GM12878 (cell line): ENCODE data around the gene HSD17B2. TPM values are rescaled to one million over a fixed set of nuclear protein-coding genes. Genes with fewer than 3 reads are reported as not detected.

Source experiments
- ATAC-seq: fragments of 200-7000 bp; cut with Tn5 transposase; 3 replicates; pipeline ENCODE4 v1.9.1; 2020; ENCODE audit warnings: mild to moderate bottlenecking, moderate library complexity
- BruUV-seq: library from RNA; stranded (reverse); fragments of 400-500 nt; replicated peaks from 2 replicates; lab custom pipeline; 2021; lab: Mats Ljungman, UMichigan
- CTCF ChIA-PET: fragments of 300-600 bp; sonication (Branson Sonifier 250); formaldehyde crosslinking; extraction: SDS; loops from one replicate; lab custom pipeline; 2021; ENCODE audit warnings: inconsistent platforms; lab: Yijun Ruan, JAX
- POLR2A ChIA-PET: fragments of 350-600 bp; formaldehyde crosslinking; extraction: SDS; loops from one replicate; lab custom pipeline; 2021; ENCODE audit warnings: inconsistent platforms; lab: Charles Lee
- RAD21 ChIA-PET: fragments of 300-600 bp; sonication (Branson Sonifier 250); formaldehyde crosslinking; loops from one replicate; lab custom pipeline; 2023; ENCODE audit warnings: antibody characterized with exemption; ENCODE audit not compliant: unreplicated experiment; lab: Charles Lee
- SMC1A ChIA-PET: fragments of 300-600 bp; sonication (Branson Sonifier 250); formaldehyde crosslinking; loops from one replicate; lab custom pipeline; 2023; ENCODE audit not compliant: unreplicated experiment, uncharacterized antibody; lab: Charles Lee
- DNase-seq: peaks from one replicate; pipeline ENCODE4 v3.0.0-alpha.2; 2011; ENCODE audit warnings: low read depth, low spot score
- FAIRE-seq: peaks from 3 replicates; lab custom pipeline; 2011; peaks lifted over from hg19 to GRCh38; lab: Jason Lieb, UNC
- H2AFZ ChIP-seq: 2 replicates; pipeline ENCODE4 v1.6.0; 2011; ENCODE audit warnings: low read depth, low read length, control low read depth; ENCODE audit not compliant: control insufficient read depth
- H3K27ac ChIP-seq: 2 replicates; pipeline ENCODE4 v1.5.1; 2011; ENCODE audit warnings: control low read depth; ENCODE audit not compliant: control insufficient read depth, insufficient read depth
- H3K27me3 ChIP-seq, 2 experiments: replicated peaks in 1 of 2; 2 replicates each; pipeline versions ENCODE4 v1.6.0 to v1.6.1; 2011; ENCODE audit warnings: low read length in 1 of 2; ENCODE audit not compliant: control insufficient read depth in 2 of 2, insufficient read depth in 2 of 2
- H3K36me3 ChIP-seq, 2 experiments: 2 replicates each; pipeline ENCODE4 v1.5.1; 2011; ENCODE audit warnings: low read length in 1 of 2; ENCODE audit not compliant: control insufficient read depth in 2 of 2, insufficient read depth in 2 of 2
- H3K4me1 ChIP-seq: 2 replicates; pipeline ENCODE4 v1.6.1; 2011; ENCODE audit warnings: mild to moderate bottlenecking, low read length, moderate library complexity, mixed read lengths; ENCODE audit not compliant: control insufficient read depth, insufficient read depth
- H3K4me2 ChIP-seq: 2 replicates; pipeline ENCODE4 v1.6.0; 2011; ENCODE audit warnings: control low read depth; ENCODE audit not compliant: control insufficient read depth, insufficient read depth
- H3K4me3 ChIP-seq: fragments of 200-600 bp; sonication (generic); 2 replicates; pipeline ENCODE4 v1.5.1; 2016
- H3K79me2 ChIP-seq: 2 replicates; pipeline ENCODE4 v1.6.0; 2011; ENCODE audit warnings: low read length; ENCODE audit not compliant: control insufficient read depth, insufficient read depth
- H3K9ac ChIP-seq: 2 replicates; pipeline ENCODE4 v1.8.0; 2011; ENCODE audit warnings: low read length, control low read depth, mixed read lengths; ENCODE audit not compliant: control insufficient read depth, insufficient read depth
- H3K9me3 ChIP-seq: replicated peaks from 3 replicates; pipeline ENCODE4 v1.5.1; 2011; ENCODE audit warnings: mild to moderate bottlenecking, low read length; ENCODE audit not compliant: control insufficient read depth, insufficient read depth
- H4K20me1 ChIP-seq: 2 replicates; pipeline ENCODE4 v1.6.0; 2011; ENCODE audit not compliant: control insufficient read depth, insufficient read depth
- CBFB ChIP-seq: IDR thresholded peaks from 2 replicates; pipeline ENCODE4 v1.6.1; 2016; ENCODE audit warnings: antibody characterized with exemption, low read depth
- CHD4 ChIP-seq: fragments of 200-600 bp; sonication (generic); IDR thresholded peaks from 2 replicates; pipeline ENCODE4 v1.6.1; 2016; ENCODE audit warnings: mild to moderate bottlenecking
- DPF2 ChIP-seq: fragments of 450-650 bp; IDR thresholded peaks from 2 replicates; pipeline ENCODE4 v1.6.1; 2017; ENCODE audit warnings: mild to moderate bottlenecking
- E2F8 ChIP-seq: fragments of 450-650 bp; IDR thresholded peaks from 2 replicates; pipeline ENCODE4 v1.6.1; 2018; ENCODE audit warnings: mild to moderate bottlenecking, low read depth, moderate library complexity; ENCODE audit not compliant: partially characterized antibody
- EZH2 ChIP-seq: IDR thresholded peaks from 2 replicates; pipeline ENCODE4 v1.6.1; 2012; ENCODE audit warnings: low read depth, mild to moderate bottlenecking, control low read depth, inconsistent platforms, low read length, borderline replicate concordance; ENCODE audit not compliant: control insufficient read depth
- IRF3 ChIP-seq: fragments of 450-650 bp; IDR thresholded peaks from 2 replicates; pipeline ENCODE4 v1.6.1; 2014; ENCODE audit warnings: mild to moderate bottlenecking
- MEF2A ChIP-seq: IDR thresholded peaks from 2 replicates; pipeline ENCODE4 v1.6.1; 2011; ENCODE audit warnings: low read depth, mild to moderate bottlenecking, low read length, moderate library complexity; ENCODE audit not compliant: insufficient read depth
- MTA2 ChIP-seq: fragments of 450-650 bp; IDR thresholded peaks from 2 replicates; pipeline ENCODE4 v1.6.1; 2016; ENCODE audit warnings: low read depth, mild to moderate bottlenecking, moderate library complexity
- MTA3 ChIP-seq: IDR thresholded peaks from 2 replicates; pipeline ENCODE4 v1.6.1; 2012; ENCODE audit warnings: low read length, inconsistent platforms, borderline replicate concordance
- MYC ChIP-seq: IDR thresholded peaks from 2 replicates; pipeline ENCODE4 v1.6.1; 2011; ENCODE audit warnings: mild to moderate bottlenecking, low read length, moderate library complexity, inconsistent platforms; ENCODE audit not compliant: insufficient read depth, insufficient replicate concordance, insufficient read length, severe bottlenecking
- PBX3 ChIP-seq: IDR thresholded peaks from 2 replicates; pipeline ENCODE4 v1.6.1; 2011; ENCODE audit warnings: mild to moderate bottlenecking, low read depth, low read length, moderate library complexity; ENCODE audit not compliant: insufficient replicate concordance
- POLR2AphosphoS5 ChIP-seq: IDR thresholded peaks from 2 replicates; pipeline ENCODE4 v1.6.1; 2011; ENCODE audit warnings: mild to moderate bottlenecking, low read length, inconsistent platforms
- RAD21 ChIP-seq: IDR thresholded peaks from 2 replicates; pipeline ENCODE4 v1.6.1; 2011; ENCODE audit warnings: mild to moderate bottlenecking, low read depth, low read length, moderate library complexity; ENCODE audit not compliant: insufficient read depth
- SMAD1 ChIP-seq: fragments of 450-650 bp; IDR thresholded peaks from 2 replicates; pipeline ENCODE4 v1.6.1; 2018; ENCODE audit warnings: mild to moderate bottlenecking, low read depth; ENCODE audit not compliant: partially characterized antibody
- SMC3 ChIP-seq: IDR thresholded peaks from 2 replicates; pipeline ENCODE4 v1.6.1; 2011; ENCODE audit warnings: low read length, improper control_type of control experiment, borderline replicate concordance
- STAT3 ChIP-seq: IDR thresholded peaks from 2 replicates; pipeline ENCODE4 v1.6.1; 2011; ENCODE audit warnings: low read depth, low read length, improper control_type of control experiment
- WGBS: methylation state at CpG from one replicate; pipeline ENCODE4 v1.1.6; 2016; ENCODE audit warnings: low lambda C conversion rate; ENCODE audit not compliant: insufficient replicate concordance, insufficient coverage; ENCODE audit errors: missing lambda C conversion rate; 5-methylcytosine and 5-hydroxymethylcytosine counted together
- in situ Hi-C: fragments of 300-500 bp; cut with MboI; formaldehyde crosslinking; loops from 9 replicates; pipeline ENCODE4 v1.14.3; 2018; ENCODE audit warnings: mixed read lengths
- intact Hi-C: fragments of 100-400 bp; cut with micrococcal nuclease; formaldehyde crosslinking; loops from one replicate; pipeline ENCODE4 v1.14.2; 2022; ENCODE audit not compliant: unreplicated experiment
- polyA plus RNA-seq, 11 experiments: library from polyadenylated mRNA; depleted of rRNA in 4 of 11; unstranded in 6 of 11; stranded (reverse) in 5 of 11; fragments of >200 nt; fragmentation: Nextera tagmentation in 4 of 11; fragmentation: Illumina TruSeq in 1 of 11; extraction: Ambion mirVana in 4 of 11; extraction: Trizol in 1 of 11; gene quantifications; 1 replicate in 1 of 11; 2 replicates in 10 of 11; pipeline versions ENCODE4 v1.2.1 to v1.2.3, GENCODE V29; 2011 to 2016; ENCODE audit warnings: inconsistent platforms in 2 of 11, missing spikeins in 2 of 11, low read depth in 1 of 11
- total RNA-seq, 4 experiments: library from RNA; depleted of rRNA in 3 of 4; stranded (reverse); fragments of >200 nt in 3 of 4; fragmentation: Illumina TruSeq in 1 of 4; extraction: Trizol in 1 of 4; gene quantifications; 2 replicates each; pipeline versions ENCODE4 v1.2.1 to v1.2.3, GENCODE V29; 2013 to 2021
- TF ChIP-seq, protein P1 (sequence below): IDR thresholded peaks from 2 replicates; pipeline ENCODE4 v1.6.1; 2011; ENCODE audit warnings: borderline replicate concordance, low read depth, mild to moderate bottlenecking, moderate library complexity, mixed read lengths, low read length; ENCODE audit not compliant: insufficient read depth; ENCODE audit errors: extremely low read length

Gene HSD17B2
- total and polyA plus RNA-seq, 10 of the 15 experiments (the other 5 are each of a cell fraction or from before 2014, with no cell fraction given): not detected

DNA sequence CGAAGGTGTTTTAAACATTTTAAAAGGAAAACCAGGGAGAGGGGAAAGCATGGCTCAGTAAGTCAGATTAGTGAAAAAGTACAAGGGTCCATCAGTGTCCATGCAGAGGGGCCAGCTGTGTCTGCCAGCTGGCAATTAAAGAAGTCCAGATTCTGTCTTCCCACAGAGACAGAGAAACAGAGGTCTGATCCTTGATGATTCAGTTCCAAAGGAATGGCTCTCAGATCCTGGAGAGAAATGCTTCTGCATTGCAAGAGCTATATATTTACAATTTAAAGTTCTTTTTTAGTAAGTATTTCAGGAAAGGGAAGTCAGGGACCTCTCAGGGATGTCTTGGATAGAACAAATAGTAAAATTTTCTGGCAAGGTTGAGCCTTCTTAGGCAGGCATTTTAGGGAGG, 56.2 kb downstream of the HSD17B2 start:
- Histone ChIP-seq H3K27me3 (no peaks in the 10 kb centered on the region; a peak in 2 of 4 replicates), H4K20me1 (no peaks in the 10 kb centered on the region), H3K4me2 (no peak overlapping the region), H3K4me3 (no peak overlapping the region), H3K9me3 (no peaks in the 10 kb centered on the region), H3K79me2 (no peaks in the 10 kb centered on the region), H2AFZ (no peak overlapping the region), H3K36me3 (no peaks in the 10 kb centered on the region), H3K4me1 (no peaks in the 10 kb centered on the region), H3K9ac (no peak overlapping the region), H3K27ac (no peak overlapping the region)
- POLR2A ChIA-PET: no interaction called here
- BruUV-seq: no TSS peak
- ATAC-seq: no peak
- intact Hi-C loops (no loop called here), in situ Hi-C loops (no loop called here)
- 92% methylated on average over 1 of the region's 1 CpG for WGBS
- SMC1A ChIA-PET: no interaction called here
- no peak for DNase-seq
- CTCF ChIA-PET: no interaction called here
- FAIRE-seq: no peak
- RAD21 ChIA-PET: no interaction called here
- TF ChIP-seq, protein P1, sequence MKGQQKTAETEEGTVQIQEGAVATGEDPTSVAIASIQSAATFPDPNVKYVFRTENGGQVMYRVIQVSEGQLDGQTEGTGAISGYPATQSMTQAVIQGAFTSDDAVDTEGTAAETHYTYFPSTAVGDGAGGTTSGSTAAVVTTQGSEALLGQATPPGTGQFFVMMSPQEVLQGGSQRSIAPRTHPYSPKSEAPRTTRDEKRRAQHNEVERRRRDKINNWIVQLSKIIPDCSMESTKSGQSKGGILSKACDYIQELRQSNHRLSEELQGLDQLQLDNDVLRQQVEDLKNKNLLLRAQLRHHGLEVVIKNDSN: no peak
- TF ChIP-seq CBFB: no peak
- TF ChIP-seq CHD4: no peak
- TF ChIP-seq RAD21: no peak
- TF ChIP-seq MEF2A: no peak
- TF ChIP-seq DPF2: no peak
- TF ChIP-seq POLR2AphosphoS5: no peak
- no peak for TF ChIP-seq IRF3
- TF ChIP-seq STAT3: no peak
- TF ChIP-seq MTA3: no peak
- no peak for TF ChIP-seq E2F8
- TF ChIP-seq PBX3: no peak
- TF ChIP-seq SMAD1: no peak
- no peak for TF ChIP-seq MYC
- TF ChIP-seq EZH2: no peak
- no peak for TF ChIP-seq MTA2
- no peak for TF ChIP-seq SMC3
